ENCODE measurements around the gene ARMC3. TPM values are rescaled to one million over a fixed set of nuclear protein-coding genes. Genes with fewer than 3 reads are reported as not detected.

The ARMC3 gene
- total and polyA plus RNA-seq, 9 of the 15 experiments (the other 6 are each of a cell fraction or from before 2014, with no cell fraction given), result 0.33 to 1.1 (median 0.62) TPM

GRCh38 chr10:23055424-23056185 is 127.8 kb downstream of the ARMC3 start (continued):
- TF ChIP-seq POLR2G (IDR thresholded peaks at IDR 0.05; ENCODE audit: low read depth, low read length) (peak; percentile 71), TRIM25 (IDR thresholded peaks at IDR 0.05; ENCODE audit: borderline replicate concordance) (no peak), TAF9B (IDR thresholded peaks at IDR 0.05; ENCODE audit: partially characterized antibody) (peak; percentile 68), CREB3 (tag; conservative IDR thresholded peaks at IDR 0.05; ENCODE audit: low read depth) (no peak), GABPA (tag; conservative IDR thresholded peaks at IDR 0.05; ENCODE audit: low read depth) (no peak), MGA (IDR thresholded peaks at IDR 0.05) (no peak; the same call in 1 of the 2 replicates), SAP30 (IDR thresholded peaks at IDR 0.05; ENCODE audit: borderline replicate concordance, insufficient read depth, low read depth, low read length, poor library complexity, severe bottlenecking) (no peak), BCL6 (CRISPR knock-in tag; IDR thresholded peaks at IDR 0.05) (no peak)

Data from K562 (cell line).